ENCODE data around the gene PRAME. TPM values are rescaled to one million over a fixed set of nuclear protein-coding genes. Genes with fewer than 3 reads are reported as not detected.
A peak's percentile ranks its signal among the peaks of the same experiment; 100 is the strongest.

PRAME gene
- total RNA-seq, 1 experiment from 2014 or later: 17.1 TPM

DNA sequence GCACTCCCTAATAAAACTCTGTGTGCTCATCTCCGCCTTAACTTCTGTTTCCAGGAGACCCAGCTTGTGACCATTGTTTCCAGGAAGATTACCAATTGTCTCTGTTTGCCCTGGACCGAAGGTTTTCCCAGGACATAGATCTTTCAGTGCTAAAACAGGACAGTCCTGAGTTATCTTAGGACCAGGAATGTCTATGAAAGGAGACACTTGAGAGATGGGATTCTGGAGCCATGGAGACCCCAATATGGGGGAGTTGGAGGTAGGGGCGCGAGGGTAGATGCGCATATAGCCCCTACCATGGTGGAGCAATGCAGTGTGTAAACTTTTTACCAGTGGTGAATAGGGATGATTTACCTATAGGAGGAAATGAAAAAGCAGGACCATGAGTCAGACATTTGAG is 10.2 kb upstream of the PRAME start:
- TF ChIP-seq EZH2 (IDR thresholded peaks at IDR 0.05; ENCODE audit: low read length, unreplicated experiment): no peak
- DNase-seq (no peak), ATAC-seq (no peak)
- no peaks in the 10 kb centered on the region for H3K9me2 ChIP-seq (replicated peaks; ENCODE audit: low read length)
- no peak overlapping the region for H2AFZ ChIP-seq (ENCODE audit: low read length)
- H3F3A ChIP-seq (ENCODE audit: low read length, unreplicated experiment): no peaks in the 10 kb centered on the region
- H3K4me1 ChIP-seq (ENCODE audit: insufficient read depth, low read length): no peaks in the 10 kb centered on the region
- ChIA-PET CTCF (no interaction called here), POLR2A (ENCODE audit: unreplicated experiment) (no interaction called here)
- no TSS peak for BruUV-seq (replicated peaks)
- H3K9ac ChIP-seq (ENCODE audit: low read length): no peak overlapping the region
- H3K4me2 ChIP-seq (ENCODE audit: low read length): no peak overlapping the region
- H3K4me3 ChIP-seq (ENCODE audit: low read length): no peak overlapping the region
- no peak overlapping the region for H3K27ac ChIP-seq (ENCODE audit: low read length)
- peaks cover 33% of the 10 kb centered on the region for H3K27me3 ChIP-seq (ENCODE audit: low read length)
- H3K79me2 ChIP-seq (ENCODE audit: low read length): no peaks in the 10 kb centered on the region
- intact Hi-C loops (cut with micrococcal nuclease): no loop called here
- H3K9me3 ChIP-seq (ENCODE audit: low read length): no peaks in the 10 kb centered on the region
- no peaks in the 10 kb centered on the region for H3K36me3 ChIP-seq (ENCODE audit: low read depth, low read length)
- no peaks in the 10 kb centered on the region for H4K20me1 ChIP-seq (ENCODE audit: low read length)

DNA sequence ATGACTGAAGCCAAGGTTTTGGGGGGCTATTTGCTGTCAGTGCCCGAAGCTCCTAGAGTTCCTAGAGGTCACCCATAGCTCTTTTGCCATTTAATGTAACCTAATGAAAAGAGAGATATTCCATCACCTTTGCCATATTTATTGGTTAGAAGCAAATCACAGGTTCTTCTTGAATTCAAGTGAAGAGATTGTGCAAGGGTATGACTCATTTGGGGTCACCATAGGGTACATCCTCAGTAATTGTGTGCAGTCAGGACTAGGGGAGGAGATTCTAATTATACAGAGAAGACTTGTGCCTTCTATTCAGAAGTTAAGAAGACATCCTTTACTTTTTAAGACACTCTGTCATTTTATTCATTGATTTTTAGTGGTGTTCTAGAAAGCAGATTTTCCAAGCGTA is 6.9 kb upstream of the PRAME start:
- H4K20me1 ChIP-seq (ENCODE audit: low read length): no peaks in the 10 kb centered on the region
- peaks cover 25% of the 10 kb centered on the region for H3K27me3 ChIP-seq (ENCODE audit: low read length)
- H2AFZ ChIP-seq (ENCODE audit: low read length): no peak overlapping the region
- ChIA-PET CTCF (no interaction called here), POLR2A (ENCODE audit: unreplicated experiment) (no interaction called here)
- intact Hi-C loops (cut with micrococcal nuclease): no loop called here
- peak; percentile 19 for DNase-seq
- no peaks in the 10 kb centered on the region for H3K4me1 ChIP-seq (ENCODE audit: insufficient read depth, low read length)
- H3K9me3 ChIP-seq (ENCODE audit: low read length): no peaks in the 10 kb centered on the region
- H3K36me3 ChIP-seq (ENCODE audit: low read depth, low read length): no peaks in the 10 kb centered on the region
- ATAC-seq: no peak
- TF ChIP-seq EZH2phosphoT487 (IDR thresholded peaks at IDR 0.05; ENCODE audit: borderline replicate concordance, low read length) (no peak), EZH2 (IDR thresholded peaks at IDR 0.05; ENCODE audit: low read length, unreplicated experiment) (no peak)
- TF ChIP-seq, protein P1, sequence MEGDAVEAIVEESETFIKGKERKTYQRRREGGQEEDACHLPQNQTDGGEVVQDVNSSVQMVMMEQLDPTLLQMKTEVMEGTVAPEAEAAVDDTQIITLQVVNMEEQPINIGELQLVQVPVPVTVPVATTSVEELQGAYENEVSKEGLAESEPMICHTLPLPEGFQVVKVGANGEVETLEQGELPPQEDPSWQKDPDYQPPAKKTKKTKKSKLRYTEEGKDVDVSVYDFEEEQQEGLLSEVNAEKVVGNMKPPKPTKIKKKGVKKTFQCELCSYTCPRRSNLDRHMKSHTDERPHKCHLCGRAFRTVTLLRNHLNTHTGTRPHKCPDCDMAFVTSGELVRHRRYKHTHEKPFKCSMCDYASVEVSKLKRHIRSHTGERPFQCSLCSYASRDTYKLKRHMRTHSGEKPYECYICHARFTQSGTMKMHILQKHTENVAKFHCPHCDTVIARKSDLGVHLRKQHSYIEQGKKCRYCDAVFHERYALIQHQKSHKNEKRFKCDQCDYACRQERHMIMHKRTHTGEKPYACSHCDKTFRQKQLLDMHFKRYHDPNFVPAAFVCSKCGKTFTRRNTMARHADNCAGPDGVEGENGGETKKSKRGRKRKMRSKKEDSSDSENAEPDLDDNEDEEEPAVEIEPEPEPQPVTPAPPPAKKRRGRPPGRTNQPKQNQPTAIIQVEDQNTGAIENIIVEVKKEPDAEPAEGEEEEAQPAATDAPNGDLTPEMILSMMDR (conservative IDR thresholded peaks at IDR 0.05; ENCODE audit: low read depth, low read length): no peak
- no TSS peak for BruUV-seq (replicated peaks)
- no peaks in the 10 kb centered on the region for H3F3A ChIP-seq (ENCODE audit: low read length, unreplicated experiment)
- H3K4me3 ChIP-seq (ENCODE audit: low read length): no peak overlapping the region
- no peak overlapping the region for H3K9ac ChIP-seq (ENCODE audit: low read length)
- no peak overlapping the region for H3K4me2 ChIP-seq (ENCODE audit: low read length)
- H3K9me2 ChIP-seq (replicated peaks; ENCODE audit: low read length): no peaks in the 10 kb centered on the region
- H3K79me2 ChIP-seq (ENCODE audit: low read length): no peaks in the 10 kb centered on the region
- no peak overlapping the region for H3K27ac ChIP-seq (ENCODE audit: low read length)

DNA sequence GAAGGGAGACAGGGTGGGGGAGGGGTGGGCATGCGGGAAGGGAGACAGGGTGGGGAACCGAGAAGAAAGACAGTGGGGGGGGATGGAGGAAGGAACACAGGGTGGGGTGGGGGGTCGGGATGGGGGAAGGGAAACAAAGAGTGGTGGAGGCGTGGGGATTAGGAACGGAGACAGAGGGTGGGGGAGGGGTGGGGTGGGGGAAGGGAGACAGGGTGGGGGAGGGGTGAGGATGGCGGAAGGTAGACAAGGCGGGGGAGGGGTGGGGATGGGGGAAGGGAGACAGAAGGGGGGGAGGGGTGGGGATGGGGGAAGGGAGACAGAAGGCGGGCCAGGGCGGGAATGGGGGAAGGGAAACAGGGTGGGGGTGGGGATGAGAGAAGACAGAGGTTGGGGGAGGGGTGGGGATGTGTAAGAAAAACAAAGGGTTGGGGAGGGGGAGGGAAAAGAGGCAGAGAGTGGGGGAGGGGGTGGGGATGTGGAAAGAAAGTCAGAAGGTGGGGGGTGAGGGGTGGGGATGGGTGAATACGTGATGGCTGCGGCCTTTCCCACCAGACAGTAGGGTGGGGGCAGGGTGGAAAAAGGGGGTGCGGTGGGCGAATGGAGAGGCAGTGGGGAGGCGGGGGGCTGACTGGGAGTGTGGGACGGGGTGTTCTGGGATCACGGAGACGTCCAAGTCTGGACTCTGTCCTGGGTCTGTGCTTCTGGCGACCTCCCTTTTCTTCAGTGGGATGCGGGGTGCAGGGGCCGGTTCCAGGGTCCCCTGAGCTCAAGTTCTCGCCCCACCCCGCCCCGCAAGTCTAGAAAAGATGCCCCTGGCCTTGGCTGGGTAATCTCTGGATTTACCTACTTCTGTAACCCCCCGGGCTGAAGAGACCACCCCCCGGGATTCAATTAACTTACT is 744 bp downstream of the PRAME start:
- POLR2A ChIA-PET (ENCODE audit: unreplicated experiment): no interaction called here
- Histone ChIP-seq H3K9me3 (ENCODE audit: low read length) (no peaks in the 10 kb centered on the region), H4K20me1 (ENCODE audit: low read length) (no peaks in the 10 kb centered on the region), H3F3A (ENCODE audit: low read length, unreplicated experiment) (no peaks in the 10 kb centered on the region), H3K4me1 (ENCODE audit: insufficient read depth, low read length) (no peaks in the 10 kb centered on the region), H3K27ac (ENCODE audit: low read length) (no peak overlapping the region), H3K4me2 (ENCODE audit: low read length) (peak overlapping the region; percentile 81), H2AFZ (ENCODE audit: low read length) (peak overlapping the region; percentile 88), H3K79me2 (ENCODE audit: low read length) (no peaks in the 10 kb centered on the region), H3K9ac (ENCODE audit: low read length) (peak overlapping the region; percentile 53), H3K4me3 (ENCODE audit: low read length) (peak overlapping the region; percentile 74), H3K36me3 (ENCODE audit: low read depth, low read length) (no peaks in the 10 kb centered on the region), H3K27me3 (ENCODE audit: low read length) (no peaks in the 10 kb centered on the region), H3K9me2 (replicated peaks; ENCODE audit: low read length) (no peaks in the 10 kb centered on the region)
- CTCF ChIA-PET: no interaction called here
- no TSS peak for BruUV-seq (replicated peaks)
- intact Hi-C loops (cut with micrococcal nuclease): no loop called here
- DNase-seq: no peak
- TF ChIP-seq, protein P1 (conservative IDR thresholded peaks at IDR 0.05; ENCODE audit: low read depth, low read length): no peak
- TF ChIP-seq EZH2phosphoT487 (IDR thresholded peaks at IDR 0.05; ENCODE audit: borderline replicate concordance, low read length) (no peak), EZH2 (IDR thresholded peaks at IDR 0.05; ENCODE audit: low read length, unreplicated experiment) (no peak)
- ATAC-seq: no peak; the same call in 1 of the 2 replicates
